CD4-positive, CD25-positive, alpha-beta regulatory T cell (primary cell): Measurements from ENCODE around the gene GAPT. TPM values are rescaled to one million over a fixed set of nuclear protein-coding genes. Genes with fewer than 3 reads are reported as not detected.

Source experiments
- ATAC-seq, 2 donors: fragments of 150-1000 bp; cut with Tn5 transposase; one replicate each; pipeline ENCODE4 v1.10.0; 2021; ENCODE audit warnings: low read depth in 2 of 2, moderate number of reproducible peaks in 2 of 2, moderate library complexity in 1 of 2
- DNase-seq, 3 donors: peaks; one replicate each; pipeline versions ENCODE4 v3.0.0 to v3.0.0-alpha.2; 2012 to 2022; ENCODE audit warnings: mixed read lengths in 1 of 3
- H3K27ac ChIP-seq: one replicate; pipeline ENCODE4 v1.7.0; 2013; ENCODE audit warnings: mild to moderate bottlenecking, low read length; ENCODE audit not compliant: insufficient read depth, poor library complexity, severe bottlenecking
- H3K27me3 ChIP-seq: one replicate; pipeline ENCODE4 v1.7.0; 2013; ENCODE audit warnings: low read length; ENCODE audit not compliant: control insufficient read depth, insufficient read depth
- H3K36me3 ChIP-seq: one replicate; pipeline ENCODE4 v1.7.0; 2013; ENCODE audit warnings: mild to moderate bottlenecking, low read length, moderate library complexity; ENCODE audit not compliant: control insufficient read depth, insufficient read depth
- H3K4me1 ChIP-seq: 2 replicates; pipeline ENCODE4 v1.7.0; 2013; ENCODE audit warnings: mild to moderate bottlenecking, low read length; ENCODE audit not compliant: insufficient read depth, control insufficient read depth, poor library complexity, severe bottlenecking
- H3K4me3 ChIP-seq: one replicate; pipeline ENCODE4 v1.7.0; 2013; ENCODE audit warnings: low read depth, mild to moderate bottlenecking, low read length, moderate library complexity
- H3K9me3 ChIP-seq, 2 experiments: 1 replicate in 1 of 2; 2 replicates in 1 of 2; pipeline ENCODE4 v1.7.0; 2013; ENCODE audit warnings: low read length in 2 of 2, mild to moderate bottlenecking in 1 of 2, moderate library complexity in 1 of 2; ENCODE audit not compliant: control insufficient read depth in 2 of 2
- H3K27ac Mint-ChIP-seq, 3 donors: one replicate each; pipeline ENCODE4 v1.8.0; 2020 to 2022; ENCODE audit warnings: mild to moderate bottlenecking in 3 of 3, mixed read lengths in 3 of 3, moderate library complexity in 2 of 3
- H3K27me3 Mint-ChIP-seq: one replicate; pipeline ENCODE4 v1.8.0; 2022; ENCODE audit warnings: mild to moderate bottlenecking, mixed read lengths
- H3K36me3 Mint-ChIP-seq: one replicate; pipeline ENCODE4 v1.8.0; 2020; ENCODE audit warnings: mixed read lengths
- H3K4me1 Mint-ChIP-seq, 4 donors: one replicate each; pipeline ENCODE4 v1.8.0; 2020 to 2022; ENCODE audit warnings: mixed read lengths in 4 of 4, mild to moderate bottlenecking in 1 of 4
- H3K4me3 Mint-ChIP-seq, 4 donors: one replicate each; pipeline ENCODE4 v1.8.0; 2020 to 2022; ENCODE audit warnings: mild to moderate bottlenecking in 4 of 4, mixed read lengths in 4 of 4, moderate library complexity in 3 of 4
- H3K9me3 Mint-ChIP-seq, 7 donors: one replicate each; pipeline ENCODE4 v1.8.0; 2020 to 2022; ENCODE audit warnings: mixed read lengths in 7 of 7, mild to moderate bottlenecking in 3 of 7, moderate library complexity in 2 of 7
- polyA plus RNA-seq, 4 donors: library from polyadenylated mRNA; unstranded; fragments of 300-500 nt; fragmentation: Illumina TruSeq; gene quantifications; one replicate each; pipeline ENCODE4 v1.2.3, GENCODE V29; 2021
- total RNA-seq: library from RNA; stranded (reverse); gene quantifications from one replicate; pipeline ENCODE4 v1.2.3, GENCODE V29; 2022

Gene GAPT
- total and polyA plus RNA-seq, 5 donors from 2014 or later: 0.15 to 1.3 (median 0.69) TPM; not detected in 1

GRCh38 chr5:58482536-58482935 is 8.7 kb upstream of the GAPT start:
- H3K27ac ChIP-seq: no peak overlapping the region
- H3K9me3 ChIP-seq: no peaks in the 10 kb centered on the region
- no peaks in the 10 kb centered on the region for H3K27me3 ChIP-seq
- DNase-seq: no peak
- Mint-ChIP-seq H3K36me3 (no peaks in the 10 kb centered on the region), H3K4me1 (no peaks in the 10 kb centered on the region), H3K27ac (no peak overlapping the region), H3K27me3 (no peaks in the 10 kb centered on the region), H3K4me3 (no peak overlapping the region), H3K9me3 (peaks cover 0 to 1% (median 0%) of the 10 kb centered on the region in 7 donors)
- no peaks in the 10 kb centered on the region for H3K4me1 ChIP-seq
- ATAC-seq: no peak
- no peak overlapping the region for H3K4me3 ChIP-seq
- no peaks in the 10 kb centered on the region for H3K36me3 ChIP-seq

GRCh38 chr5:58484505-58484904 is 6.7 kb upstream of the GAPT start:
- H3K27me3 Mint-ChIP-seq: no peaks in the 10 kb centered on the region
- H3K36me3 ChIP-seq: no peaks in the 10 kb centered on the region
- H3K4me3 Mint-ChIP-seq: no peak overlapping the region
- H3K9me3 Mint-ChIP-seq: no peaks in the 10 kb centered on the region
- no peaks in the 10 kb centered on the region for H3K9me3 ChIP-seq
- no peak overlapping the region for H3K27ac ChIP-seq
- no peaks in the 10 kb centered on the region for H3K27me3 ChIP-seq
- no peaks in the 10 kb centered on the region for H3K36me3 Mint-ChIP-seq
- H3K4me3 ChIP-seq: no peak overlapping the region
- no peak overlapping the region for H3K27ac Mint-ChIP-seq
- H3K4me1 Mint-ChIP-seq: no peaks in the 10 kb centered on the region
- H3K4me1 ChIP-seq: no peaks in the 10 kb centered on the region
- DNase-seq (no peak), ATAC-seq (no peak)

GRCh38 chr5:58486290-58486689 is 4.9 kb upstream of the GAPT start:
- Histone ChIP-seq H3K27ac (no peak overlapping the region), H3K9me3 (no peaks in the 10 kb centered on the region), H3K36me3 (no peaks in the 10 kb centered on the region), H3K27me3 (peaks cover 5% of the 10 kb centered on the region), H3K4me1 (no peaks in the 10 kb centered on the region), H3K4me3 (no peak overlapping the region)
- no peak overlapping the region for H3K4me3 Mint-ChIP-seq
- H3K27ac Mint-ChIP-seq: no peak overlapping the region
- H3K9me3 Mint-ChIP-seq: no peaks in the 10 kb centered on the region
- DNase-seq (no peak), ATAC-seq (no peak)
- H3K36me3 Mint-ChIP-seq: no peaks in the 10 kb centered on the region
- peaks cover 4% of the 10 kb centered on the region for H3K27me3 Mint-ChIP-seq
- H3K4me1 Mint-ChIP-seq: no peaks in the 10 kb centered on the region

GRCh38 chr5:58490402-58491050 is 709 bp upstream of the GAPT start:
- H3K27me3 ChIP-seq: peaks cover 8% of the 10 kb centered on the region
- no peak overlapping the region for H3K4me3 Mint-ChIP-seq
- H3K4me3 ChIP-seq: no peak overlapping the region
- no peaks in the 10 kb centered on the region for H3K4me1 ChIP-seq
- no peaks in the 10 kb centered on the region for H3K9me3 Mint-ChIP-seq
- H3K27ac ChIP-seq: no peak overlapping the region
- DNase-seq (no peak), ATAC-seq (no peak)
- H3K27ac Mint-ChIP-seq: no peak overlapping the region
- no peaks in the 10 kb centered on the region for H3K36me3 Mint-ChIP-seq
- H3K4me1 Mint-ChIP-seq: no peaks in the 10 kb centered on the region
- H3K9me3 ChIP-seq: no peaks in the 10 kb centered on the region
- peaks cover 5% of the 10 kb centered on the region for H3K27me3 Mint-ChIP-seq
- H3K36me3 ChIP-seq: no peaks in the 10 kb centered on the region

- no peak overlapping the region for H3K4me3 Mint-ChIP-seq
- H3K4me1 Mint-ChIP-seq: no peaks in the 10 kb centered on the region
- no peaks in the 10 kb centered on the region for H3K4me1 ChIP-seq
- H3K36me3 Mint-ChIP-seq: no peaks in the 10 kb centered on the region
- no peak overlapping the region for H3K27ac ChIP-seq
- H3K27ac Mint-ChIP-seq: no peak overlapping the region
- no peaks in the 10 kb centered on the region for H3K9me3 Mint-ChIP-seq
- DNase-seq (no peak), ATAC-seq (no peak)
- no peak overlapping the region for H3K4me3 ChIP-seq
- H3K36me3 ChIP-seq: no peaks in the 10 kb centered on the region
- H3K27me3 ChIP-seq: peaks cover 8% of the 10 kb centered on the region
- peaks cover 16% of the 10 kb centered on the region for H3K27me3 Mint-ChIP-seq
- no peaks in the 10 kb centered on the region for H3K9me3 ChIP-seq
Observed at GRCh38 chr5:58493141-58493540, 1.9 kb downstream of the GAPT start.

GRCh38 chr5:58496488-58496887 is 5.3 kb downstream of the GAPT start:
- Histone ChIP-seq H3K4me3 (no peak overlapping the region), H3K4me1 (no peaks in the 10 kb centered on the region), H3K27ac (no peak overlapping the region), H3K36me3 (no peaks in the 10 kb centered on the region), H3K9me3 (no peaks in the 10 kb centered on the region), H3K27me3 (peaks cover 6% of the 10 kb centered on the region)
- Mint-ChIP-seq H3K4me1 (peaks cover 0 to 4% (median 2%) of the 10 kb centered on the region in 4 donors), H3K27ac (no peak overlapping the region), H3K9me3 (no peaks in the 10 kb centered on the region), H3K4me3 (no peak overlapping the region), H3K27me3 (peaks cover 11% of the 10 kb centered on the region), H3K36me3 (no peaks in the 10 kb centered on the region)
- ATAC-seq (no peak), DNase-seq (no peak)

GRCh38 chr5:58497386-58497785 is 6.2 kb downstream of the GAPT start:
- H3K27ac ChIP-seq: no peak overlapping the region
- peaks cover 0 to 4% (median 2%) of the 10 kb centered on the region in 4 donors for H3K4me1 Mint-ChIP-seq
- DNase-seq: no peak
- no peaks in the 10 kb centered on the region for H3K9me3 ChIP-seq
- peaks cover 11% of the 10 kb centered on the region for H3K27me3 Mint-ChIP-seq
- H3K4me3 Mint-ChIP-seq: no peak overlapping the region
- ATAC-seq: no peak
- H3K9me3 Mint-ChIP-seq: no peaks in the 10 kb centered on the region
- H3K27me3 ChIP-seq: peaks cover 6% of the 10 kb centered on the region
- H3K4me1 ChIP-seq: no peaks in the 10 kb centered on the region
- H3K36me3 Mint-ChIP-seq: no peaks in the 10 kb centered on the region
- H3K4me3 ChIP-seq: no peak overlapping the region
- no peaks in the 10 kb centered on the region for H3K36me3 ChIP-seq
- H3K27ac Mint-ChIP-seq: no peak overlapping the region

- peaks cover 6% of the 10 kb centered on the region for H3K27me3 ChIP-seq
- Mint-ChIP-seq H3K27me3 (peaks cover 11% of the 10 kb centered on the region), H3K9me3 (no peaks in the 10 kb centered on the region), H3K4me3 (no peak overlapping the region), H3K36me3 (no peaks in the 10 kb centered on the region), H3K27ac (no peak overlapping the region), H3K4me1 (peaks cover 0 to 4% (median 2%) of the 10 kb centered on the region in 4 donors)
- H3K9me3 ChIP-seq: no peaks in the 10 kb centered on the region
- DNase-seq (no peak), ATAC-seq (no peak)
- H3K4me1 ChIP-seq: no peaks in the 10 kb centered on the region
- H3K4me3 ChIP-seq: no peak overlapping the region
- no peak overlapping the region for H3K27ac ChIP-seq
- H3K36me3 ChIP-seq: no peaks in the 10 kb centered on the region
Observed at GRCh38 chr5:58497921-58498320, 6.7 kb downstream of the GAPT start.
